ENCODE measurements around the gene CFAP20DC. TPM values are rescaled to one million over a fixed set of nuclear protein-coding genes. Genes with fewer than 3 reads are reported as not detected.

The CFAP20DC gene
- total RNA-seq, 2 experiments from 2014 or later, result 1.0 to 1.8 TPM

GRCh38 chr3:58861551-58861950 is 188.3 kb downstream of the CFAP20DC start:
- H3K36me3 ChIP-seq (ENCODE audit: insufficient read depth, low read length), result no peaks in the 10 kb centered on the region
- intact Hi-C loops (cut with micrococcal nuclease; ENCODE audit: unreplicated experiment), result no loop called here
- CTCF ChIA-PET (ENCODE audit: unreplicated experiment), result no interaction called here
- no peaks in the 10 kb centered on the region for H4K20me1 ChIP-seq (ENCODE audit: insufficient read depth, low read length)
- no peak overlapping the region for H3K27ac ChIP-seq (ENCODE audit: low read depth, low read length, poor library complexity, severe bottlenecking)
- POLR2A ChIA-PET, result interaction anchor here (0.9 kb wide), 1 partner anchor 56 kb away, joined by 3 read pairs; no protein-coding TSS in a partner anchor
- no peak overlapping the region for H3K4me2 ChIP-seq (ENCODE audit: low read length)
- no peaks in the 10 kb centered on the region for H3K79me2 ChIP-seq (ENCODE audit: insufficient read depth, low read depth, low read length)
- no TSS peak for BruUV-seq (replicated peaks)
- H3K9me2 ChIP-seq (ENCODE audit: insufficient read depth, low read length), result no peaks in the 10 kb centered on the region
- no peak overlapping the region for H3K4me3 ChIP-seq (ENCODE audit: low read depth, low read length, poor library complexity, severe bottlenecking)
- no peak for TF ChIP-seq EZH2phosphoT487 (IDR thresholded peaks at IDR 0.05; ENCODE audit: borderline replicate concordance, low read depth, low read length)
- TF ChIP-seq, protein P1, sequence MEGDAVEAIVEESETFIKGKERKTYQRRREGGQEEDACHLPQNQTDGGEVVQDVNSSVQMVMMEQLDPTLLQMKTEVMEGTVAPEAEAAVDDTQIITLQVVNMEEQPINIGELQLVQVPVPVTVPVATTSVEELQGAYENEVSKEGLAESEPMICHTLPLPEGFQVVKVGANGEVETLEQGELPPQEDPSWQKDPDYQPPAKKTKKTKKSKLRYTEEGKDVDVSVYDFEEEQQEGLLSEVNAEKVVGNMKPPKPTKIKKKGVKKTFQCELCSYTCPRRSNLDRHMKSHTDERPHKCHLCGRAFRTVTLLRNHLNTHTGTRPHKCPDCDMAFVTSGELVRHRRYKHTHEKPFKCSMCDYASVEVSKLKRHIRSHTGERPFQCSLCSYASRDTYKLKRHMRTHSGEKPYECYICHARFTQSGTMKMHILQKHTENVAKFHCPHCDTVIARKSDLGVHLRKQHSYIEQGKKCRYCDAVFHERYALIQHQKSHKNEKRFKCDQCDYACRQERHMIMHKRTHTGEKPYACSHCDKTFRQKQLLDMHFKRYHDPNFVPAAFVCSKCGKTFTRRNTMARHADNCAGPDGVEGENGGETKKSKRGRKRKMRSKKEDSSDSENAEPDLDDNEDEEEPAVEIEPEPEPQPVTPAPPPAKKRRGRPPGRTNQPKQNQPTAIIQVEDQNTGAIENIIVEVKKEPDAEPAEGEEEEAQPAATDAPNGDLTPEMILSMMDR (conservative IDR thresholded peaks at IDR 0.05; ENCODE audit: low read length), result no peak
- H3K4me1 ChIP-seq (ENCODE audit: insufficient read depth, low read length, poor library complexity, severe bottlenecking), result no peaks in the 10 kb centered on the region
- H3K9me3 ChIP-seq (ENCODE audit: low read length), result no peaks in the 10 kb centered on the region
- no peak overlapping the region for H2AFZ ChIP-seq (ENCODE audit: low read length)
- no peak for DNase-seq (ENCODE audit: low spot score)

- no peak for TF ChIP-seq EZH2phosphoT487 (IDR thresholded peaks at IDR 0.05; ENCODE audit: borderline replicate concordance, low read depth, low read length)
- TF ChIP-seq, protein P1 (conservative IDR thresholded peaks at IDR 0.05; ENCODE audit: low read length), result no peak
- intact Hi-C loops (cut with micrococcal nuclease; ENCODE audit: unreplicated experiment), result no loop called here
- no peak overlapping the region for H2AFZ ChIP-seq (ENCODE audit: low read length)
- H3K36me3 ChIP-seq (ENCODE audit: insufficient read depth, low read length), result no peaks in the 10 kb centered on the region
- H3K9me2 ChIP-seq (ENCODE audit: insufficient read depth, low read length), result no peaks in the 10 kb centered on the region
- POLR2A ChIA-PET, result no interaction called here
- no peaks in the 10 kb centered on the region for H3K79me2 ChIP-seq (ENCODE audit: insufficient read depth, low read depth, low read length)
- no TSS peak for BruUV-seq (replicated peaks)
- no peak overlapping the region for H3K27ac ChIP-seq (ENCODE audit: low read depth, low read length, poor library complexity, severe bottlenecking)
- H3K9me3 ChIP-seq (ENCODE audit: low read length), result no peaks in the 10 kb centered on the region
- H4K20me1 ChIP-seq (ENCODE audit: insufficient read depth, low read length), result no peaks in the 10 kb centered on the region
- no peak overlapping the region for H3K4me3 ChIP-seq (ENCODE audit: low read depth, low read length, poor library complexity, severe bottlenecking)
- CTCF ChIA-PET (ENCODE audit: unreplicated experiment), result no interaction called here
- no peak for DNase-seq (ENCODE audit: low spot score)
- H3K4me1 ChIP-seq (ENCODE audit: insufficient read depth, low read length, poor library complexity, severe bottlenecking), result no peaks in the 10 kb centered on the region
- H3K4me2 ChIP-seq (ENCODE audit: low read length), result no peak overlapping the region
Observed at GRCh38 chr3:58858126-58858525, 191.7 kb downstream of the CFAP20DC start.

DNA sequence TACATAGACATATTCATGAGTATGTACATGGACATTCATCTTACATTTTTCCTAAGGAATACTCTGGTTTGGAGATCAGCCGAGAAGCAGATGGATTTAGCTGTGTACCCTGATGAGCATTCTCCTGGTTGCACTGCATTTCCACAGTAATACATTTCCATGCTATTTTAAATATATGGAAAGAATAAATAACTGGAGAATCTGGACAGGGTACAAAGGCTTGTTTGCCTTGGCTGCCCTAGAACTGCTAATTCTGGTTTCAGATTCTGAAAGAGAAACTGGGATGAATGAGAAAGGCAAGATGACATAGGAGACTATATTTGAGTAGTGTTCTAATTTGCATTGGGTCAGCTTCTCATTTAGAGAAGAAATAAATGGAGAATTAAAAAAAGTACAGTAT is 192.4 kb downstream of the CFAP20DC start:
- no peak overlapping the region for H3K27ac ChIP-seq (ENCODE audit: low read depth, low read length, poor library complexity, severe bottlenecking)
- no peaks in the 10 kb centered on the region for H4K20me1 ChIP-seq (ENCODE audit: insufficient read depth, low read length)
- no peaks in the 10 kb centered on the region for H3K9me3 ChIP-seq (ENCODE audit: low read length)
- H3K36me3 ChIP-seq (ENCODE audit: insufficient read depth, low read length), result no peaks in the 10 kb centered on the region
- DNase-seq (ENCODE audit: low spot score), result no peak
- H3K79me2 ChIP-seq (ENCODE audit: insufficient read depth, low read depth, low read length), result no peaks in the 10 kb centered on the region
- no peaks in the 10 kb centered on the region for H3K9me2 ChIP-seq (ENCODE audit: insufficient read depth, low read length)
- POLR2A ChIA-PET, result no interaction called here
- H3K4me3 ChIP-seq (ENCODE audit: low read depth, low read length, poor library complexity, severe bottlenecking), result no peak overlapping the region
- CTCF ChIA-PET (ENCODE audit: unreplicated experiment), result no interaction called here
- H3K4me2 ChIP-seq (ENCODE audit: low read length), result no peak overlapping the region
- intact Hi-C loops (cut with micrococcal nuclease; ENCODE audit: unreplicated experiment), result no loop called here
- no peak overlapping the region for H2AFZ ChIP-seq (ENCODE audit: low read length)
- BruUV-seq (replicated peaks), result no TSS peak
- TF ChIP-seq EZH2phosphoT487 (IDR thresholded peaks at IDR 0.05; ENCODE audit: borderline replicate concordance, low read depth, low read length), result no peak
- TF ChIP-seq, protein P1 (conservative IDR thresholded peaks at IDR 0.05; ENCODE audit: low read length), result no peak
- no peaks in the 10 kb centered on the region for H3K4me1 ChIP-seq (ENCODE audit: insufficient read depth, low read length, poor library complexity, severe bottlenecking)
